GM19467 (cell line): ENCODE data around the gene GOPC.
A peak's percentile ranks its signal among the peaks of the same experiment; 100 is the strongest.
"Not testable (repeated sequence)": the region's sequence is repeated elsewhere in the genome, so short reads cannot be mapped to it uniquely, and the experiment has no call there.

Experiments
- ATAC-seq: cut with Tn5 transposase; IDR thresholded peaks from one replicate; pipeline ENCODE4 v1.9.1; 2021; ENCODE audit warnings: mild to moderate bottlenecking, moderate library complexity; ENCODE audit not compliant: unreplicated experiment

Gene GOPC

DNA sequence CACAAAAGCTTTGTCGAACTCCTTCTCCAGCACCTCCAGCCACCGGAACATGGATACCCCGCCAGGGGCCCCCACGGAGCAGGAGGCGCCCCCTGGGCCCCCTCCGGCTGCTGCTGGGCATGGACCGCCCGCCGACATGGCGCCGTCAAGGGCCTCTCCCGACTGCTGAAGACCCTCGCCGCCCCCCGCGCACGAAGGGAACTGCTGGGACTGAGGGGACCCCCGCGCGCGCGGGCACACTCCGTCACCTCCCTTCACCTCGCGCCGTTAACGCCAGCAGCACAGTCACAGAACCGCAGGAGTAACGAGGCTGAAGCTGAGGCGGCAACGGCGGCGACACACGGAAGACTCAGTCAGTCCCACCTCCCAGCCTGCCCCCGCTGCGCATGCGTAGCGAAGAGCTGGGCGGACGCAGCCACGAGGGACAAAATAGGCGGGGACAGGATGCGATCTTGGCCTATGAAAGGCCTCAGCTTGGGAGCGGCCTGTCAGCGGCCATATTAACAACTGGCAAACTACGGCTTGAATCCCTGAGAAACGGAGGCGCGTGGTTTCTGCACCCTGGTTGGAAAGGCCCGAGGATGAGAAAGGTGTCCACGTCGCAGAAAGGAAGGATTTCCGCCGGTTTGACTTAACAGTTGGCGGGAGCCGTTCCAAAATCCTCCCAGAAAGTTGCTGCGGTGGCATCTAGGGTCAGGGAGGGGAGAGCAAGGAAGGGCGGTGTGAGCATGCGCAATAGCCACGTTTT lies at the start of gene GOPC:
GOPC (minus strand) TSS at position 361 of the 748 bp plus-strand sequence; CDS start at position 138, 223 bp downstream.
- ATAC-seq: peak; percentile 89

GRCh38 chr6:117651984-117652383 lies 49.7 kb upstream of the GOPC start:
- ATAC-seq: not testable (repeated sequence)

- ATAC-seq: no peak
Observed at GRCh38 chr6:117642976-117643375, 40.7 kb upstream of the GOPC start.

DNA sequence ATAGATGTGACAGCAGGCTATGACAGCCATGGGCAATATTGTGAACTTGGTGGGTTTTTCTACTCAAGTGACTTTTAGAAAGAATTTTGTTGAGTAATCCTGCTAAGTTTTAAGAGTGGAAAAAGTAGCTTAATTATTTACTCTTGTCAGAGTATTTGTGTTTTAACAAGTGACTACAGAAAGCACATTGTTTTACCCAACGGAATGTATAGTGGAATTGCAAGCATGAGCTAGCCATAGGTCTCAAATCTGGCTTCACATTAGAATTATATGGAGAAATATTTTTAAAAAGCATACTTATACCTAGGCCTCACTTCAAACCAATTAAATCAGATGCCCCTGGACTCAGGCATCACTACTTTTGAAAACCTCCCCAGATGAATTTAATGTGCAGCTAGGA lies 35.5 kb upstream of the GOPC start:
- ATAC-seq: no peak

DNA sequence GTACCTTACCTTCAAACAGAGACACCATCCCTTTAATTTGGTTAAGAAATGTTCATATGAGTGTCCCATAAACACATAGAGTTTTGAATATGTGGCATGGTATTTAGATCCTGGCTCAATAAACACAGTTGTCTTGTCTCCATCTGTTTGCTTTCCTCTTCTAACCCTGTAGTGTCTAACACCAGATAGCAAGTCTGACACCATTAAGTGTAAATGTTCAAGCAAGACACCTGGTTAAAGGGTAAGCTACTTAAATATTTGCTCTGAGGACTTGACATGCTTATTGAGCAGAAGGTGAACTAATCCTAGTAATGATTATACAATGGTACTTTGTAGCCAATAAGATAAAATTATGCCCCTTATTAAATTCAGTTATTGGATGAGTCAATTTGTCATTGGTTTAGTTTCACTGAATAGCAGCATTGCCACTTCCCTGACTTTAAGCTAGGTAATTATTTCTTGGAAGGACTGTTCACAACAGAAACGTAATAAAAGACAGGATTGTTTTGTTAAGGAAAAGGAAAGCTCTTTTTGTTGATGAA lies 26.9 kb upstream of the GOPC start:
- no peak for ATAC-seq

- no peak for ATAC-seq
Observed at GRCh38 chr6:117627533-117627932, 25.2 kb upstream of the GOPC start.

- no peak for ATAC-seq
Observed at GRCh38 chr6:117624869-117625481, 22.7 kb upstream of the GOPC start.

DNA sequence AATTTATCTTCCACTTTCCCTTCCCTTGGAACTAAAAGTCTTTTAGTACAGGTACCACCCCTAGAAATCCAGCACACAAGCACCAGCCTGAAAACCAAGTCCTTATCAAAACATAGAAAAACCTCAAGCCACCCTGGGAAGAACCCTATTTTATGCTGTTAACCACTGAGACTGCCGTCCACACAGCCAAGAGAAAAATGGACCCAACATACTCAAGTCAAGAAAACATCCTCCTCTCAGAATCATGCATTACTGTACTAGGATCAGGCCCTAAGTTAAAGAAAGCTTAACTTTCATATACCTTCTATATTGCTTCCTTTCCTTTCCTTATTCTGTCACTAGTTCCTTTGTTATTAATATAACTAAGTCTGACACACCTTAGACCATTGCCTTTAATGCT lies 16.9 kb upstream of the GOPC start:
- no peak for ATAC-seq

DNA sequence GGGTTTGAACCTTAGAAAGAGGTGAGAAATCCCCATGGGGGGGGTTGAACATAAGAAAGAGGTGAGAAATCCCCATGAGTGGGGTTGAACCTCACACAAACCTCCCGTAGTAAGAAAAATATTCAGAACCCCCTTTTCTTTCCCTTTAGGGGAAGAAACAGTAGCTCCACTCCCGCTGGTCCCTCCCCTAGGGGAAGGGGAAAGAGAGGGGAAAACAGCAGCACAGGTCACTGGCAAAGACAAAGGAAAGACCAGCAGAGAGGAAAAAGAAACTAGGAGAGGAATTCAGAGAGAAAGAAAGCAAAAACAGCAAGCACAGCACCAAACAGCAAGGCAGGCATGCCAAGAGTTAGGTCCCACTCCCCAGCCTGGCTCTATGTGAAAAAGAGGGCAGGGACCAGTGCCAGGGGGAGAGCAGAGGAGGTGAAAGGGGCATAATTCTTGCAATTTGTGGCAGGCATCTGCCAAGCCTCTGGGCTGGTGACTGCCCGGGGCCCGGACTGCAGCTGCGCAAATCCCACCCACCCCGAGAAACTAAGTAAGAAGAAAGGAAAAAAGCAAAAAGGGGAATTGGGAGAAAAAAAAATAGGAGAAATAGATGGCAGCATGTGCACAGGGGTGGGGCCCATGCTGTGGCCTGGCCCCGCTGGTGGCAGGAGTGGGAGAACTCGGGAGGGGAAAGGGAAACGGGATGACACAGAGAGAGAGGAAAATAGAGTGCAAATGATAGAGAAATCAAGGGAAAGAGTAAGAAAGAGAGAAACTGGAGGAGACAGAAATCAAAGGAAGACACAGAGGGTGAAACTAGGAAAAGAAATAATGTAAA lies 15.1 kb upstream of the GOPC start:
- no peak for ATAC-seq

GRCh38 chr6:117616391-117617209 lies 14.3 kb upstream of the GOPC start:
- ATAC-seq: no peak

- ATAC-seq: no peak
Observed at GRCh38 chr6:117615750-117616390, 13.6 kb upstream of the GOPC start.

DNA sequence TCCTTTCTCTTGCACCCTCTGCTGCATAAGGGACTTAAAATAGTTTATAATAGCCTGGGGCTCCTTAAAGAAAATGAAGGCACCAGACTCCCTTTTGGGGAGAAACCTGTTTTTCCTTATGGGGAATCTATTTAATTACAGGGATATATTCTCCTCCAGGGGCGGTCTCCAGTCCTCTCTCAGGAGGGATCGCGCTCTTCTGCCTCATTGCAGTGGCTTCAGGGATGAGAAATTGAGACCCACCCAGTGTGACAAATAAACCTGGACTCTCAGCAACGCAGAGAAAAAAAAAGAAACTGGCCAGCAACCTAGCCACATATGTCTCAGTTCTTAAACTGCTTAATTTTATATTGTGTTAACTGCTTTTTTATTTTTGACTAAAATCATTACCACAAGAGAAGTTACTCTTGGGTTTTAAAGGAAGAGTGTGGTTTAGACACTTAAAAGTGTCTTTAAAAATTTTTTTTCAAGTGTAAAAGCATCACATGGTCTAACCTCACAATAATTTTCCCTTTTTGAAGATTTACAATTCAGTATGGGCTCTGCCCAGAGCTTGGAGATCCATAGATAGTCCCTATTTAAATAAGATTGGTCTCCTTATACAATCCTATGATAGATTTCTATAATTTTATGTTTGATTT lies 11.7 kb upstream of the GOPC start:
- ATAC-seq: no peak

GRCh38 chr6:117607511-117607910 lies 5.2 kb upstream of the GOPC start:
- no peak for ATAC-seq

GRCh38 chr6:117605169-117605826 lies 3.0 kb upstream of the GOPC start:
- ATAC-seq: peak; percentile 48

GRCh38 chr6:117603821-117604220 lies 1.5 kb upstream of the GOPC start:
- ATAC-seq: no peak

GRCh38 chr6:117602899-117603588 lies 733 bp upstream of the GOPC start:
- ATAC-seq: no peak

DNA sequence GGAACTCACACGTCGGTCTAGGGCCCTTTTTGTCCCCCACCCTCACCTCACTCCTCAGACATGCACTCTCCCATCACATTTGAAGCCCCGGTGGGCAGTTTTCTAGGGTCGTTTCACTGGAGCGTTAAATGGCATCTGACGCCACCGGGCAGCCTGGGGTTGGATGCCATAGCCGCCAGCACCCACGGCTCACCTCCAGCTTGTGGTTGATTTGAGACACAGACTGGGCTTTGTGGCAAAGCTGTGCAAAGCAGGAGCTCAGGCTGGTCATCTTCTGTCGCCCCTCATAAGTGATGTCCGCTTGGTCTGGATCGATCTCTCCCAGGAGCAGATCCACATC lies 530 bp downstream of the GOPC start:
- peak; percentile 7 for ATAC-seq

DNA sequence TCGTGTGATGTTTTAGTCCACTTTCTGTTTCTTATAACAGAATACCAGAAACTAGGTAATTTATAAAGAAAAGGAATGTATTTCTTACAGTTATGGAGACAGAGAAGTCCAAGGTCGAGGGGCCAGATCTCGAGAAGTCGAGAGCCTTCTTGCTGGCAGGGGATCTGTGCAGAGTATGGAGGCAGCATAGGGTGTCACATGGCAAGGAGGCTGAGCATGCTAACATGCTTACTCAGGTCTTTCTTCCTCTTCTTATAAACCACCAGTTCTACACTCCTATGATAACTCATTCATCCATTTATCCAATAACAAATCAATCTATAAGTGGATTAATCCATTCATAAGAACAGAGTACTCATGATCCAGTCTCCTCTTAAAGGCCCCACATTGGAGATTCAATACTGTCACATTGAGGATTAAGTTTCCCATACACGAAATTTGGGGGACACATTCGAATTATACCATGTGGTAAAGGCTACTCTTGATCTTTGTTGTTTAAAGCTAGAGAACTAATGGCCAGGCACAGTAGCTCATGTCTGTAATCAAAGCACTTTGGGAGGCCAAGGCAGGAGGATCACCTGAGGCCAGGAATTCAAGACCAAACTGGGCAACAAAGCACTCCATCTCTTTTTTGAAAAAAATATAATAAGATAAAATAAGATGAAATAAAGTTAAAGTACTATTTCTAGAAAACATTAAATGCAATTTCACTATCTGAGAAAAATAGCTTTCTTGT lies 2.1 kb downstream of the GOPC start:
- ATAC-seq: no peak
